ENCODE measurements around the gene STAT6. TPM values are rescaled to one million over a fixed set of nuclear protein-coding genes. Genes with fewer than 3 reads are reported as not detected.
"Not testable (repeated sequence)": the region's sequence is repeated elsewhere in the genome, so short reads cannot be mapped to it uniquely, and the experiment has no call there.

Gene STAT6
- total RNA-seq, 1 donor from 2014 or later = 188 TPM

GRCh38 chr12:57127101-57127725, 16.1 kb upstream of the STAT6 start:
- peak in 1 of 2 donors; percentile 88 for DNase-seq (ENCODE audit: low spot score in 2 of 2)
- Histone ChIP-seq H3K27me3 (no peaks in the 10 kb centered on the region), H3K9me3 (no peaks in the 10 kb centered on the region), H3K27ac (peak overlapping the region; percentile 91 to 99), H3K36me3 (no peaks in the 10 kb centered on the region), H3K4me1 (peaks cover 15 to 28% of the 10 kb centered on the region in 2 donors), H3K4me3 (peak overlapping the region; percentile 88 to 96)
- TF ChIP-seq CTCF (IDR thresholded peaks at IDR 0.05) = peak in 2 of 3 experiments; percentile 21 to 56
- intact Hi-C loops (cut with DNase I) = loop anchor here (1.0 to 5.0 kb wide), 3 partner anchors 16 to 40 kb away; partner anchors contain the start of genes NAB2 and STAT6

DNA sequence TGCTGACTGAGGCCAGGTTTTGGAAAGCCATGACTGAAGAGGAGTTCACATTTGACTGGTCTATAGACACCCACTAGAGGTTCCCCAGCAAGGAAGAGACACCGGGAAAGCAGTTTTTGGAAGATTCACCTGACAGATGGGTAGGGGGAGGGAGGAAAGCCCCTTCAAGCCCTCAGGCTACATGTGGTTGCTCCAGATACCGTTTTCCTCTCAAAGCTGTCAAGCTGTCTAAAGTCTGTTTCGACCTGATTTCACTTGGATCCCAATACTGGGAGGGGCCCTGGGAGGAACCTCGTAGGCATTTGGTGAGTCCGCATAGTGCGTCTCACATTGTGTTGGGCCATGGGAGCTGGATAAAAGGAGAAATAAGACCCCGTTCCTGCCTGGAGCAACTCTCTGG, 15.4 kb upstream of the STAT6 start:
- H3K4me1 ChIP-seq = peaks cover 9 to 22% of the 10 kb centered on the region in 2 donors
- H3K36me3 ChIP-seq = no peaks in the 10 kb centered on the region
- DNase-seq (ENCODE audit: low spot score in 2 of 2) = no peak
- no peaks in the 10 kb centered on the region for H3K9me3 ChIP-seq
- H3K4me3 ChIP-seq = peak overlapping the region in 1 of 2 donors; percentile 88
- intact Hi-C loops (cut with DNase I) = loop anchor here (2.0 to 5.0 kb wide), 2 partner anchors 16 to 39 kb away; partner anchors contain the start of genes NAB2 and STAT6
- no peak for TF ChIP-seq CTCF (IDR thresholded peaks at IDR 0.05)
- peak overlapping the region; percentile 91 to 99 for H3K27ac ChIP-seq
- no peaks in the 10 kb centered on the region for H3K27me3 ChIP-seq

GRCh38 chr12:57126061-57126460, 14.9 kb upstream of the STAT6 start:
- intact Hi-C loops (cut with DNase I) = loop anchor here (2.0 to 5.0 kb wide), 2 partner anchors 15 to 39 kb away; partner anchors contain the start of genes NAB2 and STAT6
- H3K9me3 ChIP-seq = no peaks in the 10 kb centered on the region
- DNase-seq (ENCODE audit: low spot score in 2 of 2) = no peak
- TF ChIP-seq CTCF (IDR thresholded peaks at IDR 0.05) = no peak
- H3K4me3 ChIP-seq = no peak overlapping the region
- no peaks in the 10 kb centered on the region for H3K36me3 ChIP-seq
- H3K27ac ChIP-seq = no peak overlapping the region
- H3K27me3 ChIP-seq = no peaks in the 10 kb centered on the region
- peaks cover 9 to 18% of the 10 kb centered on the region in 2 donors for H3K4me1 ChIP-seq

GRCh38 chr12:57124261-57124877, 13.2 kb upstream of the STAT6 start:
- Histone ChIP-seq H3K4me1 (peaks cover 3 to 10% of the 10 kb centered on the region in 2 donors), H3K36me3 (no peaks in the 10 kb centered on the region), H3K4me3 (no peak overlapping the region), H3K9me3 (no peaks in the 10 kb centered on the region), H3K27ac (no peak overlapping the region), H3K27me3 (no peaks in the 10 kb centered on the region)
- DNase-seq (ENCODE audit: low spot score in 2 of 2) = peak in 1 of 2 donors; percentile 88
- intact Hi-C loops (cut with DNase I) = loop anchor here (1.0 kb wide), 1 partner anchor 51 kb away; no protein-coding TSS in a partner anchor
- TF ChIP-seq CTCF (IDR thresholded peaks at IDR 0.05) = peak; percentile 92 to 96 (median 92)

DNA sequence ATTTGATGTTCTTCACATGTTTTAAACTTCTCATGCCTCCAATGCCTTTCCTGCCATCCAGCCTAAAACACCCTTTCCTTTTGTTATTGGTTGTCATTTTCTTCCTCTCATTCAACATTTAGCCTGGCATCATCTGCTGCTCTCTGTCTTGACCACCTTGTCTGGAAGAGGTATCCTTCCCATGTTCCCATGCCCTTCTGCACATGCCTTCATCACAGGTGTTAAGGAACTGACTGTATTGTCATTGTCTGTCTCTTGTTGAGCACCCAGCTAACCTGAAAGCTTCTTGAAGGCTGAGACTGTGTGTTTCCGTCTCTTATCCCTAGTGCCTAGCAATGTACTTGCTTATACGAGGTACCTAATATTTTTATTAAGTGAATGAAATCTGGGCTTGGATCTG, 12.7 kb upstream of the STAT6 start:
- TF ChIP-seq CTCF (IDR thresholded peaks at IDR 0.05) = no peak
- intact Hi-C loops (cut with DNase I) = loop anchor here (1.0 kb wide), 1 partner anchor 51 kb away; no protein-coding TSS in a partner anchor
- no peak overlapping the region for H3K27ac ChIP-seq

GRCh38 chr12:57120718-57121117, 9.6 kb upstream of the STAT6 start:
- H3K9me3 ChIP-seq; H3K27ac ChIP-seq; H3K4me1 ChIP-seq; intact Hi-C loops (cut with DNase I); H3K36me3 ChIP-seq; H3K4me3 ChIP-seq; H3K27me3 ChIP-seq; DNase-seq (ENCODE audit: low spot score in 2 of 2): not testable (repeated sequence)

More for the DNA sequence above, 12.7 kb upstream of the STAT6 start:
- Histone ChIP-seq H3K4me1 (peaks cover 3 to 10% of the 10 kb centered on the region in 2 donors), H3K4me3 (no peak overlapping the region), H3K36me3 (no peaks in the 10 kb centered on the region), H3K27me3 (no peaks in the 10 kb centered on the region), H3K9me3 (no peaks in the 10 kb centered on the region)
- no peak for DNase-seq (ENCODE audit: low spot score in 2 of 2)

All from ascending aorta (tissue), 2 donors.